HepG2 (cell line): ENCODE data around the gene MFRP. TPM values are rescaled to one million over a fixed set of nuclear protein-coding genes. Genes with fewer than 3 reads are reported as not detected.

Source experiments
- ESRRA ChIP-seq: sonication (generic); formaldehyde crosslinking; IDR thresholded peaks from 2 replicates; pipeline ENCODE4 v1.5.1; 2020; ENCODE audit warnings: mild to moderate bottlenecking, low read depth, missing genetic modification reagents
- NCOA5 ChIP-seq: sonication (generic); formaldehyde crosslinking; IDR thresholded peaks from 2 replicates; pipeline ENCODE4 v1.4.0; 2020; ENCODE audit warnings: missing genetic modification reagents
- SMARCE1 ChIP-seq: fragments of 450-650 bp; IDR thresholded peaks from 2 replicates; pipeline ENCODE4 v1.6.1; 2017; ENCODE audit warnings: borderline replicate concordance
- TAF1 ChIP-seq: sonication (generic); formaldehyde crosslinking; IDR thresholded peaks from 2 replicates; pipeline ENCODE4 v1.4.0; 2020; ENCODE audit warnings: missing genetic modification reagents
- ZBTB26 ChIP-seq: IDR thresholded peaks from 2 replicates; pipeline ENCODE4 v1.6.1; 2016; ENCODE audit warnings: missing compliant biosample characterization, missing genetic modification reagents, borderline replicate concordance
- ZNF513 ChIP-seq: sonication (generic); formaldehyde crosslinking; conservative IDR thresholded peaks from 2 replicates; pipeline ENCODE4 v1.5.0; 2020; ENCODE audit warnings: missing genetic modification reagents
- polyA plus RNA-seq, 8 experiments: library from polyadenylated mRNA; depleted of rRNA in 3 of 8; stranded (reverse) in 7 of 8; unstranded in 1 of 8; fragments of >200 nt; fragmentation: Illumina TruSeq in 4 of 8; extraction: Trizol in 4 of 8; gene quantifications; 2 replicates each; pipeline versions ENCODE4 v1.2.1 to v1.2.3, GENCODE V29; 2011 to 2016; ENCODE audit warnings: low read depth in 4 of 8, missing spikeins in 1 of 8, mixed read lengths in 1 of 8; ENCODE audit not compliant: insufficient read depth in 1 of 8
- total RNA-seq, 5 experiments: library from RNA; depleted of rRNA; stranded (reverse); fragments of >200 nt; fragmentation: Illumina TruSeq; extraction: Trizol; gene quantifications; 2 replicates each; pipeline ENCODE4 v1.2.3, GENCODE V29; 2016; ENCODE audit warnings: low read depth in 1 of 5
- TF ChIP-seq, protein P1 (sequence below): sonication (generic); formaldehyde crosslinking; IDR thresholded peaks from 2 replicates; pipeline ENCODE4 v1.4.0; 2020; ENCODE audit warnings: missing genetic modification reagents
- TF ChIP-seq, protein P2 (sequence below): sonication (generic); formaldehyde crosslinking; IDR thresholded peaks from 2 replicates; pipeline ENCODE4 v1.4.0; 2020; ENCODE audit warnings: missing genetic modification reagents, mild to moderate bottlenecking, borderline replicate concordance

Gene MFRP
- total and polyA plus RNA-seq, 2 of the 13 experiments (the other 11 are each of a cell fraction or from before 2014, with no cell fraction given) = not detected

DNA sequence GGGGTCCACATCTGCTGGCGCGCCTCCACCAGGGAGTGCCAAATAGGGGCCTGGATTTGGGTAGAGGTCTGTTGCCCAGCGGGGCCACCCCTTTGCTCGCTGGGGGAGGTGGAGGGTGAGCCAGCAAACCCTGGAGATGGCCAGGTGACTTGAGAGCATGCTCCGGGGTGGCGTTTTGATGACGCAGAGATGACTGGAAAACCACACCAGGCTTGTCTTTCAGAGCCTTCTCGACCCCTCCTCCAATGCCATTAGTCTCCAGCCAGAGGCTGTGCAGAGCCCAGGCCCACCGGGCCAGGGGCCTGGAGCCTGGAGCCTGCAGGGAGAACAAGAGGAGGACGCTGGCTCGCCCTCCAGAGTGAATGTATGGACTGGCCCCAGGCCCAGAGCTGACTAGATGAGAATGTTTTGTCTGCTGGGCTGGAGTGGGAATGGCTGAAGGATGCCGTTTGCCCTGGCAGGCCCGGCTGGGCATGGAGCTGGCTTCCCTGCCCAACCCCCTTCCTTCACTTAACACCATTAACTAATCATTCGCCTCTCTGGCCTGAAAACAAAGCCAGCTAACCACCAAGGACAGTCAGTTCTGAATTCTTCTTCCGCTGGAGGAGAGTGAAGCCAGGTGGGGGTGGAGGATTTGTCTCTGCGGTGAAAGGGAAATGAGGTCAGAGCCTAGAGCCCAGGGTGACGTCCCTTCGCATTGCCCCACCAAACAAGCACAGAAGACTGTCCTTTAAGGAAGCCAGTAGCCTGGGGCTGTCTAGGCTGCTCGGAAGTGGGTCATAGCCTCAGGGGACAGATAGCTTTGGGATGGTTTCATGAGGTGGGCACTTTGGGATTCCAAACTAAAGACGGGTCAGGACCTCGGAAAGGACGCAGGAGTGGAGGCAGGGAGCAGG lies 28.0 kb downstream of the MFRP start (continued):
- TF ChIP-seq, protein P1, sequence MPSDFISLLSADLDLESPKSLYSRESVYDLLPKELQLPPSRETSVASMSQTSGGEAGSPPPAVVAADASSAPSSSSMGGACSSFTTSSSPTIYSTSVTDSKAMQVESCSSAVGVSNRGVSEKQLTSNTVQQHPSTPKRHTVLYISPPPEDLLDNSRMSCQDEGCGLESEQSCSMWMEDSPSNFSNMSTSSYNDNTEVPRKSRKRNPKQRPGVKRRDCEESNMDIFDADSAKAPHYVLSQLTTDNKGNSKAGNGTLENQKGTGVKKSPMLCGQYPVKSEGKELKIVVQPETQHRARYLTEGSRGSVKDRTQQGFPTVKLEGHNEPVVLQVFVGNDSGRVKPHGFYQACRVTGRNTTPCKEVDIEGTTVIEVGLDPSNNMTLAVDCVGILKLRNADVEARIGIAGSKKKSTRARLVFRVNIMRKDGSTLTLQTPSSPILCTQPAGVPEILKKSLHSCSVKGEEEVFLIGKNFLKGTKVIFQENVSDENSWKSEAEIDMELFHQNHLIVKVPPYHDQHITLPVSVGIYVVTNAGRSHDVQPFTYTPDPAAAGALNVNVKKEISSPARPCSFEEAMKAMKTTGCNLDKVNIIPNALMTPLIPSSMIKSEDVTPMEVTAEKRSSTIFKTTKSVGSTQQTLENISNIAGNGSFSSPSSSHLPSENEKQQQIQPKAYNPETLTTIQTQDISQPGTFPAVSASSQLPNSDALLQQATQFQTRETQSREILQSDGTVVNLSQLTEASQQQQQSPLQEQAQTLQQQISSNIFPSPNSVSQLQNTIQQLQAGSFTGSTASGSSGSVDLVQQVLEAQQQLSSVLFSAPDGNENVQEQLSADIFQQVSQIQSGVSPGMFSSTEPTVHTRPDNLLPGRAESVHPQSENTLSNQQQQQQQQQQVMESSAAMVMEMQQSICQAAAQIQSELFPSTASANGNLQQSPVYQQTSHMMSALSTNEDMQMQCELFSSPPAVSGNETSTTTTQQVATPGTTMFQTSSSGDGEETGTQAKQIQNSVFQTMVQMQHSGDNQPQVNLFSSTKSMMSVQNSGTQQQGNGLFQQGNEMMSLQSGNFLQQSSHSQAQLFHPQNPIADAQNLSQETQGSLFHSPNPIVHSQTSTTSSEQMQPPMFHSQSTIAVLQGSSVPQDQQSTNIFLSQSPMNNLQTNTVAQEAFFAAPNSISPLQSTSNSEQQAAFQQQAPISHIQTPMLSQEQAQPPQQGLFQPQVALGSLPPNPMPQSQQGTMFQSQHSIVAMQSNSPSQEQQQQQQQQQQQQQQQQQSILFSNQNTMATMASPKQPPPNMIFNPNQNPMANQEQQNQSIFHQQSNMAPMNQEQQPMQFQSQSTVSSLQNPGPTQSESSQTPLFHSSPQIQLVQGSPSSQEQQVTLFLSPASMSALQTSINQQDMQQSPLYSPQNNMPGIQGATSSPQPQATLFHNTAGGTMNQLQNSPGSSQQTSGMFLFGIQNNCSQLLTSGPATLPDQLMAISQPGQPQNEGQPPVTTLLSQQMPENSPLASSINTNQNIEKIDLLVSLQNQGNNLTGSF (CRISPR knock-in tag) = no peak
- TF ChIP-seq TAF1 (CRISPR knock-in tag) = peak; percentile 67
- no peak for TF ChIP-seq SMARCE1
- TF ChIP-seq, protein P2, sequence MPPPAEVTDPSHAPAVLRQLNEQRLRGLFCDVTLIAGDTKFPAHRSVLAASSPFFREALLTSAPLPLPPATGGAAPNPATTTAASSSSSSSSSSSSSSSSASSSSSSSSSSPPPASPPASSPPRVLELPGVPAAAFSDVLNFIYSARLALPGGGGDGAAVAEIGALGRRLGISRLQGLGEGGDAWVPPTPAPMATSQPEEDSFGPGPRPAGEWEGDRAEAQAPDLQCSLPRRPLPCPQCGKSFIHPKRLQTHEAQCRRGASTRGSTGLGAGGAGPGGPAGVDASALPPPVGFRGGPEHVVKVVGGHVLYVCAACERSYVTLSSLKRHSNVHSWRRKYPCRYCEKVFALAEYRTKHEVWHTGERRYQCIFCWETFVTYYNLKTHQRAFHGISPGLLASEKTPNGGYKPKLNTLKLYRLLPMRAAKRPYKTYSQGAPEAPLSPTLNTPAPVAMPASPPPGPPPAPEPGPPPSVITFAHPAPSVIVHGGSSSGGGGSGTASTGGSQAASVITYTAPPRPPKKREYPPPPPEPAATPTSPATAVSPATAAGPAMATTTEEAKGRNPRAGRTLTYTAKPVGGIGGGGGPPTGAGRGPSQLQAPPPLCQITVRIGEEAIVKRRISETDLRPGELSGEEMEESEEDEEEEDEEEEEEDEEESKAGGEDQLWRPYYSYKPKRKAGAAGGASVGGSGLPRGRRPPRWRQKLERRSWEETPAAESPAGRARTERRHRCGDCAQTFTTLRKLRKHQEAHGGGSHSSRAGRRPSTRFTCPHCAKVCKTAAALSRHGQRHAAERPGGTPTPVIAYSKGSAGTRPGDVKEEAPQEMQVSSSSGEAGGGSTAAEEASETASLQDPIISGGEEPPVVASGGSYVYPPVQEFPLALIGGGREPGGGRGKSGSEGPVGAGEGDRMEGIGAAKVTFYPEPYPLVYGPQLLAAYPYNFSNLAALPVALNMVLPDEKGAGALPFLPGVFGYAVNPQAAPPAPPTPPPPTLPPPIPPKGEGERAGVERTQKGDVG (CRISPR knock-in tag) = no peak
- TF ChIP-seq NCOA5 (CRISPR knock-in tag) = no peak
- no peak for TF ChIP-seq ZNF513 (CRISPR knock-in tag)
- no peak for TF ChIP-seq ZBTB26 (CRISPR knock-in tag)
- TF ChIP-seq ESRRA (CRISPR knock-in tag) = no peak
